BJ (cell line): ENCODE data around the gene EMP1. TPM values are rescaled to one million over a fixed set of nuclear protein-coding genes. Genes with fewer than 3 reads are reported as not detected.

Experiments
- CTCF ChIA-PET: fragments of 350-600 bp; formaldehyde crosslinking; extraction: SDS; loops from one replicate; lab custom pipeline; 2021; ENCODE audit warnings: antibody characterized with exemption, inconsistent platforms; lab: Yijun Ruan, JAX
- POLR2A ChIA-PET: fragments of 300-600 bp; sonication (Branson Sonifier 250); formaldehyde crosslinking; extraction: SDS; loops from one replicate; lab custom pipeline; 2021; ENCODE audit warnings: antibody characterized with exemption; lab: Charles Lee
- DNase-seq: peaks from one replicate; pipeline ENCODE4 v3.0.0-alpha.2; 2011; ENCODE audit warnings: low read depth
- H3K27me3 ChIP-seq: 2 replicates; pipeline ENCODE4 v1.6.0; 2011; ENCODE audit warnings: low read length; ENCODE audit not compliant: control insufficient read depth, insufficient read depth
- H3K36me3 ChIP-seq: 2 replicates; pipeline ENCODE4 v1.5.1; 2011; ENCODE audit warnings: low read length; ENCODE audit not compliant: control insufficient read depth, insufficient read depth
- H3K4me3 ChIP-seq: 2 replicates; pipeline ENCODE4 v1.5.1; 2011; ENCODE audit warnings: low read depth, mild to moderate bottlenecking, control low read depth, low read length
- CTCF ChIP-seq: IDR thresholded peaks from 2 replicates; pipeline ENCODE4 v1.5.1; 2011; ENCODE audit warnings: low read depth, mild to moderate bottlenecking, control low read depth, inconsistent platforms, low read length, moderate library complexity; ENCODE audit not compliant: insufficient read depth
- polyA plus RNA-seq: library from polyadenylated mRNA; depleted of rRNA; stranded (reverse); fragments of >200 nt; gene quantifications from 2 replicates; pipeline ENCODE4 v1.2.3, GENCODE V29; 2011

EMP1 gene
- polyA plus RNA-seq, 1 experiment = 258 TPM

DNA sequence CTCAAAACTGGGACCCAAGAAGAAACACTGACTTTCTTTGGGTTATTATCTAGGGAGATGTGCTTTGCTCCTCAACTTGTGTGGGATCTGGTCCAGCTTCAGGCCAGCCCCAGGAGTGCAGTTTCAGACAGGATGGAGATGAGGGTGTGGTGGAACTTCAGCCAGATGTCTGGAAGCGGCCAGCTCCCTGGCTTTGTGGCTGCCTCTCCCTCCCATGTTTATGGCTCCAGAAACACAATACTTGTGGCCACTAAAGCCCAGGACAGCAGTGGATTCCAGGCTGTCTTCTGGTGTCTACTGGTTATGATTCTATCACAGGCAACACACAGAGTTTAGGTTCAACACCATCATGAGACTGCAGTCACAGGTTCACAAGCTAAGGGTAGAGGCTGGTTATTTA lies 44.2 kb upstream of the EMP1 start:
- H3K36me3 ChIP-seq = no peaks in the 10 kb centered on the region
- H3K27me3 ChIP-seq = no peaks in the 10 kb centered on the region; the same call in 1 of the 2 replicates
- ChIA-PET POLR2A (no interaction called here), CTCF (interaction anchor here (0.8 to 1.2 kb wide), 2 partner anchors 21 to 28 kb away, joined by 3 read pairs; no protein-coding TSS in a partner anchor)
- no peak overlapping the region for H3K4me3 ChIP-seq
- DNase-seq = no peak
- TF ChIP-seq CTCF = no peak

GRCh38 chr12:13152756-13153155 lies 43.8 kb upstream of the EMP1 start:
- DNase-seq = no peak
- POLR2A ChIA-PET = no interaction called here
- H3K36me3 ChIP-seq = no peaks in the 10 kb centered on the region
- CTCF ChIA-PET = interaction anchor here (0.8 to 1.0 kb wide), 2 partner anchors 9 to 20 kb away, joined by 3 read pairs; no protein-coding TSS in a partner anchor
- no peak overlapping the region for H3K4me3 ChIP-seq
- TF ChIP-seq CTCF = no peak
- H3K27me3 ChIP-seq = no peaks in the 10 kb centered on the region; the same call in 1 of the 2 replicates

DNA sequence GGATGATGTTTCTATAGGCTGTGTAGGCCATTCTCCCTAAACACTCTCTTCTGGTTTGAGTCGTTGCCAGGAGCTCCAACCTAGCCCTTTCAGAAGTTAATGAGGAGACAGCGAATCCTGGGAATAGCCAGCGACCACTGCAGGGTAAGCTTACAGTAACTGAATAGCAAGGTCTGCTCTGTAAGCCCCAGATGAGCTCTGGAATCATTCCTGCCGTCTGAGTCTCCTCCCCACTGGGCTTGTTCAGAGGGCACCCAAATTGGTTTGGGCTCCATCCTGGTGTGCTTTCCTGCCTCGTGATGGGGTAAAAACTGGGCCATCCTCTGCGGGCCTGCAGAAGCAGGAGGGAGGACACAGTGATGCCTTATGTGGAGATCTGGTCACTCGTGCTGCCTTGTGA lies 43.3 kb upstream of the EMP1 start:
- no peak for TF ChIP-seq CTCF
- CTCF ChIA-PET = interaction anchor here (1.0 kb wide), 1 partner anchor 9 kb away, joined by 3 read pairs; no protein-coding TSS in a partner anchor
- no peak for DNase-seq
- H3K27me3 ChIP-seq = no peaks in the 10 kb centered on the region; the same call in 1 of the 2 replicates
- H3K4me3 ChIP-seq = no peak overlapping the region
- no peaks in the 10 kb centered on the region for H3K36me3 ChIP-seq
- POLR2A ChIA-PET = interaction anchor here (0.5 to 0.7 kb wide), 2 partner anchors 8 to 755 kb away, joined by 3 read pairs; no protein-coding TSS in a partner anchor

DNA sequence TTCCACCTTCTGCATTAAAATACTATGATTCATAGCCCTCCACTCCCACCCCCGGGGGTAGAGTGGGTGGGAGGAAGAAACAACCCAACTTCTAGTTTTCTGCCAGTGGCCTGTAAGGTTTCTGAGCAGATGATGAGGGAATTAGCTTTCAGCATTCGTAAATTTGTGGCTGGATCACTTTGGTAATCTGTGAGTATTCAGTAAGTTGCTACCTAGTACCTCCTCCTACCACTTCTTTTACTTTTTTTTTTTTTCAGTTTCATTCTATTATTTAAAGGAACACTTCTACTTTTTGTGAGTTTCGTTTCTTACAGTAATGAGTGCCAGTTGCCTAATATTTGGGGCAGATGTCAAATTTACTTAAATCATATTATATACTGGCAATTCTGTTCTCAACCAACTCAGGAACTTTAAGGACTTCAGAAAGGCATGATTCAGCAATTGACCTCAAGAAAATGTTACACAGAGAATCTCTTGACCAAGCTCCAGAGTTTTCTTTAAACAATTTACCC lies 42.4 kb upstream of the EMP1 start:
- Histone ChIP-seq H3K36me3 (no peaks in the 10 kb centered on the region), H3K4me3 (no peak overlapping the region), H3K27me3 (no peaks in the 10 kb centered on the region; the same call in 1 of the 2 replicates)
- no peak for TF ChIP-seq CTCF
- DNase-seq = no peak
- POLR2A ChIA-PET = no interaction called here
- CTCF ChIA-PET = interaction anchor here (1.0 kb wide), 1 partner anchor 12 kb away, joined by 3 read pairs; no protein-coding TSS in a partner anchor

DNA sequence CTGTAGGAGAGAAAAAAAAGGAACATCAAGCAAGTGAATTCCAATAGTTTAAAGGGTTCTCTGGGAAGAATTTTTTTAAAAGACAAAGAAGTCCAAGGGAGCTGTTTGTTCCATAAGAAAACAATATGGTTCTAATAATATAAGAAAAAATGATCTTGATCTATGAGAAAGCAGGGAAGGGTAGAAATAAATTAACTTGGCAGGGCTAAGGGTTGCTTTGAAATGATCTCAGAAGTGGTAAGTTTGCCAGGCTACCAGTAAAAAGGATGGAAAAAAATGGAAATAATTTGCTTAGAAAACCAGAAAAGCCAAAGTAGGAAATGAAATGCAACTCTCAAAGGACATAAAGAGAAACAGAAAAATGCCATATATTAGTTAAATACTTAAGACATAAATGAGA lies 41.7 kb upstream of the EMP1 start:
- no peak for DNase-seq
- POLR2A ChIA-PET = no interaction called here

More for the DNA sequence above, 41.7 kb upstream of the EMP1 start:
- Histone ChIP-seq H3K4me3 (no peak overlapping the region), H3K36me3 (no peaks in the 10 kb centered on the region), H3K27me3 (no peaks in the 10 kb centered on the region)
- TF ChIP-seq CTCF = no peak
- CTCF ChIA-PET = interaction anchor here (1.0 kb wide), 1 partner anchor 13 kb away, joined by 3 read pairs; no protein-coding TSS in a partner anchor
